GM10847 (cell line): ENCODE data around the gene SSR1.

Experiments
- POLR2A ChIP-seq: IDR thresholded peaks from 2 replicates; pipeline ENCODE4 v1.6.1; 2011; ENCODE audit not compliant: insufficient read length; ENCODE audit errors: extremely low read depth

Gene SSR1

DNA sequence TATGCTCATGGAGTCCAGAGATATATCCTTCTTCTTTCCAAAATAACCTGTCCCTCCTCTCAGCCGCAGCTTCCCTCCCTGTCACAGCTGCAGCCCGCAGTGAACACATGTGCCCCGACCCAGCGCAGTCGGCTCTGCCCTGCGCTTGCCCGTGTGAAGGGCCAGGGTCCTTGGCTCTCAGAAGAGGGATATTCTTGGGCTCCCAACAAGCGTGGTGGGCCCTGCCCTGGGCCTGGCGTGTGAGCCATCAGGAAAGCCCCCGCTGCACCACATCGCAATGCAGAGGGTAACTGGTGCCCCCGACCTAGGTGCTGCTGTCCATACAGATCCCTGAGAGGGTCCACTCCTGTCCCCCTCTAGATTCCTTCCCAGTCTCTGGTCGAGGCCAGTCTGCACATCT is 65.2 kb downstream of the SSR1 start:
- TF ChIP-seq POLR2A = no peak

DNA sequence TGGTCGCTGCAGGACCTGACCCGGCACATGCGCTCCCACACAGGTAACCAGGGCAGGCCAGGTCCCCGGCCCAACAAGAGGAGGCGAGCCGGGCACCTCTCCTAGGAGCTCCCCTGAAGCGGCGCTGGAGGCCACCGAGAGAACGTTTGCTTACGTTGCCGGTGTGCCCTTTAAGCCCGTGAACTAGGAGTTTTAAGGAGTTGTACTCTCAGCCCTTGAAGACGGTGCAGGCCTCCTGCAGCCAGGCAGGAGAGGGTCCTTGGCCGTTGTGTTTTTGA is 65.9 kb downstream of the SSR1 start:
- TF ChIP-seq POLR2A = no peak

DNA sequence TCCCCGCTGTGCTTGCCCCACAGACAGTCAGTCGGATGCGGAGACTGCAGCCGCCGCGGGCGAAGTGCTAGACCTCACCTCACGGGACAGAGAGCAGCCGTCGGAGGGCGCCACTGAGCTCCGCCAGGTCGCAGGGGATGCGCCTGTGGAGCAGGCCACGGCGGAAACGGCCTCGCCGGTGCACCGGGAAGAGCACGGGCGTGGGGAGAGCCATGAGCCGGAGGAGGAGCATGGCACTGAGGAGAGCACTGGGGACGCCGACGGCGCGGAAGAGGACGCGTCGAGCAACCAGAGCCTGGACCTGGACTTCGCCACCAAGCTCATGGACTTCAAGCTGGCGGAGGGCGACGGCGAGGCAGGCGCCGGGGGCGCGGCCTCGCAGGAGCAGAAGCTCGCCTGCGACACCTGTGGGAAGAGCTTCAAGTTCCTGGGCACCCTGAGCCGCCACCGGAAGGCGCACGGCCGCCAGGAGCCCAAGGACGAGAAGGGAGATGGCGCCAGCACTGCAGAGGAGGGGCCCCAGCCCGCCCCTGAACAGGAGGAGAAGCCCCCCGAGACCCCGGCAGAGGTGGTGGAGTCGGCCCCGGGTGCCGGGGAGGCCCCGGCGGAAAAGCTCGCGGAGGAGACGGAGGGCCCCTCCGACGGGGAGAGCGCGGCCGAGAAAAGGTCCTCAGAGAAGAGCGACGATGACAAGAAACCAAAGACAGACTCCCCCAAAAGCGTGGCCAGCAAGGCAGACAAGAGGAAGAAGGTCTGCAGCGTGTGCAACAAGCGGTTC is 66.4 kb downstream of the SSR1 start:
- no peak for TF ChIP-seq POLR2A

DNA sequence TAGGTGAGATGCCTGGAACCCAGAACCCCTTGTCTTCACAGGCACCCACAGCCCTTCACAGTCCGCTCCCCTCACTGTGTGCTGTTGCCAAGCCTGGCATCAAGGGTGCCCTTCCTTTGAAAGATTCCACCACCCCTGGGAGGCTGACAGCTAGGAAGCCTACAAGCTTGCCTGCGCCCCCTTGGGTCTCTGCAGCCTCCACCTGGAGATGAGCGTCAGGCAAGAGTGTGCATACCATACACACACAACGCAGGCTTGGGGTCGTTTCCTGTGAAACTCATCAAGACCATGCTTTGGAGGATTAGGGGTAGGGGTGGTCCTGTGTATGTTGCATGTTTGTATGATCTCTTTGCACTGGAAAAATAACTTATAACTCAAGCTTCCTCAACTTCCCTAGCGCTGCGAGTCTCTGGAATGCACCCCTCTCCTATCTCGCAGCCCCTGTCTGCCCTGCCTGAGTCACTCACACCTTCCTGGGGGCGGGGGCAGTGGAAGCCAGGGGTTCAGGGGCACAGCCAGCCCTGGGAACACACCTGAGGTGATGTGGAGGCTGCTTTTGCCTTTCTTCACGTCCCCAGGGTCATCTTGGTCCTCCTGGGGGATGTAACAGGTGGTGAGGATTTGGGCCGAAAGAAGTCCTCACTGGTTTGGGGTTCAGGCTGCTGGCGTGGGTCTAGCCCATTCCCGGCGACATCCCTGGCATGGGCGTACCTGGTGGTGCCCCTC is 67.2 kb downstream of the SSR1 start:
- TF ChIP-seq POLR2A = no peak

DNA sequence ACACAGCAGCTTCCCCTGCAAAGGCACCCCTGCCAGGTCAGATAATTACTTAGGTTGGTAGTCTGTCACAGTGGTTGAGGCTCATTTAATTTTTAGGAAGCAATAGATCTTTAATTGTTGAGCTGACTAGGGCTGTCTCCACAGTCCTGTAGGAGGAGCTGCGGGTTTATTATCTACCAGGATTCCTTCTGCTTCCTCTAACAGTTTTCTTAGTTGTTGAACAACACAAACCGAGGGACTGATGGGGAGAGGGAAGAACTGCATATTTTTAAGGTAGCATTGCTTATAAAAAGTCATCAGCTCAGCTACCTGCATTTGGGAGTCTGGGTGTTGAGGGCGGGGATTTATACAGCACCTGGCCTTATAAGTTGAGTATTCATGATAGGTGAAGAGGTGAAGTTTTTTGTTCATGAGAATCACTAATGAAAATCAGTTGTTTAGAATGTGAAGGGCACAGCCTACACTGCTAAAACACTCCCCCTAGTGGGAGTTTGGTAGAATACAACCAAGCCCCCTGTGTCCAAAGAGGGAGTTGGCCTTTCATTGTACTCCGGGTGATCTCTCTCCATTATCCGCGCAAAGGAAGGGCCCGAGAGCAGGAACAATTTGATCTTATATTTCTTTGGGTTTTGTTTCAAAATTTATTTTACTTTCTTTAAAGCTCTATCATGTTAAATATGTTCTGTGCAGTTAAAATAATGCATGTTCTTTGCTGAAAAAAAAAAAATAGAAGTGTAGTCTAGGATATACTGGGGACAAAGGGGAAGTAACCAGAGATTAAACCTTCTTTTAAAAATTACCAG is 69.6 kb downstream of the SSR1 start:
- TF ChIP-seq POLR2A = no peak

DNA sequence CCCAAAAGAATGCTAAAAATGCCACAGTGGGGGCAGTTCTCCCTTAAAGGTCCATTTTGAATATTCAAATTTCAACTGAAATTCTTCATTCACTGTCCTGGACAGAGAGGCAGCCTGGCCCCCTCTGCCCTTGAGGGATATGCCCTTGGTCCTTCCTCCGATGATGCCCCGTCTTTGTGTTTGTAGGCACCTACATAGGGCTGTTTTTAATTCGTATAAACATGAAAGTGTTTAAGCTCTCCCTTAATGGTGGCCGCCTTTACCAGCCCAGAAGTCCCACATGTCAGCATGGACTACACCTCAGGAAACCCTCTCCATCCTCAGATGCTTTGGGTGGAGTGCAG is 70.2 kb downstream of the SSR1 start:
- no peak for TF ChIP-seq POLR2A

DNA sequence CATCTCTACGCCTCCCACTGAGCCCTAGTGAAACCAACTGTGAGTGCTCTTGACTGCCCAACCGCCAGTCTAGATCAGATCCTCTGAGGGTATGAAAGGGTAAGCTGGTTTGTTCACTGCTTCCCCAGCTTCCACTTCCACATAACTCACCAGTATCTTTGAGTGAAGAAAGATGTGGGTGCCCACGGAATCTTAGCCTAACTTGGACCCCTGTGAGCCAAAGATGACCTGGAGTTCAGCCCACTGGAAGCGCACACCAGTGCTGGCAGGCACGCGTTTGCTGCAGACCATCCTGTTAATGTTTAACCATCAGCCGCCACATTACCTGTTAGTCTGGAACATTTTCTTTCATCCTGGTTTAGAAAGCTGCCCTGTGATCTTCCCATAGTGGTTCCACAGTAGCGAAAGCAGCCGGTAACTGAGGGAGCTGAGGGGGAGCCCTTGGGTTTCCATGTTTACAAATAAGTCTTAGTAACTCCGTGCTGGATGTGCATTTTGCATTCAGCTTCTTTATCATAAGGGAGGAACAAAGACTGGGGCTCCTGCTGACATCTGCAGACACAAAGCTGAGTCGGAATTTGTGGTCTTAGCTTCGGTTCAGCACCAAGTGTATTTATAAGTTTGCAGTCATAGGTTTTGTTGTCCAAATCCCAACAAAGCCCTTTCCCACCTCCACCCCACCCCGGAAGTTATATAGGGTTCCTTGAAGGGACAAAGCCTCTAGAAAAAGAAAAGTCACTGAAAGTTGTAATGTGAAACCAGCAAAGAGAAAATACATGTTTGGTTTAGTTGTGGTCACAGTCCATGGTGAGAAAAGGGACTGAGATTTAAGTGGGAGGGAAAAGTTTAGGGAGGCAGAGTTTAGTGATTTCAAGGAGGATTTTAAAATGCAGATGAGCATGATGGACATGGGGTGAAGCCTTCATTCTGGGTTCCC is 71.0 kb downstream of the SSR1 start:
- no peak for TF ChIP-seq POLR2A

DNA sequence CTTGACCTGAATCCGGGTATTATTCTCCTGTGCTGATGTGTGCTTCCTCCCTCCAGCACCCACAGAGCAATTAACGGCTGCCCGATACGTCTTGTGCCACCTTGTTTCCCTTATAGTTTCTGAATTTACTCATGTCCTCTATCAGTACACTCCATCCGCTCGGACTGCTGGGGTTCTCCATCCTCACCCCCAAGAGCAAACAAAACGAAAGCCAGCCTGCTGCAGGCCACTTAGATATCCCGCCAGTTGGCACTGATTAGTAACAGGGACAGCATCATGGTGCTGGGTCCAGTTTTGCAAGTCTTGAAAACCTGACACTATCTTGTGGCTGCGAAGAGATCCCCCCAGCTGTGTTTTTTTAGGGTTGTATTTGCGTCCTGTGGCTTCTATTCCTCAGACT is 71.8 kb downstream of the SSR1 start:
- TF ChIP-seq POLR2A = no peak

DNA sequence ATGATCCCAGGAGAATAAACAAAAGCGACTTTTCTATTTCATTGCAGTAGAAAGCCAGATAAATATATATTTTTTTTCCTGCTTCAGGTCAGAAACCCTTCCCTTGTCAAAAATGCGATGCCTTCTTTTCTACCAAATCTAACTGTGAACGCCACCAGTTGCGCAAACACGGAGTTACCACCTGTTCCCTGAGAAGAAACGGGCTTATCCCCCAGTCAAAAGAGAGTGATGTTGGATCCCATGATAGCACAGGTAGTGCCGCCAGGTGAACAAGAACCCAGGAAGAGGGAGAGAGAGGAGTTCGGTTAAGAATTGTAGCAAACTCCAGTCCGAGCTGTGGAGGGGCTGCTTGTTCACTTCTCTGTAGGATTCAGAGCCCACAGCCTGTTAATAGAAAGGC is 72.6 kb downstream of the SSR1 start:
- TF ChIP-seq POLR2A = no peak

DNA sequence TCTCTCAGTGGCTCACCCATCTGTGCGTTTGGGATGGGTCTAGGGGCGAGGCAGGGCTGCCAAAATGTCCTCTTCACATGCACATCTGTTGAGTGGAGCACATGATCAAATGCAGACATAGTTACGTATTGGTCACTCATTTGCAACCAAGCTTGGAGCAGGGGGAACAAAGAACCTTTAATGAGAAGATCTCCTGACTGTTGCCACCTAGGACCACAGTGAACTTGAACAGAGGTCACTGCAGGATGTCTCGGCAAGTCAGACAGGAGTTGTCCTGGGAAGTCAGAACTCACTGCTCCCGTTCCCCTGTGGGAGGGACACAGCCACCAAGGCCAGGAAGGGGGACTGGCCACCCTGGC is 73.4 kb downstream of the SSR1 start:
- TF ChIP-seq POLR2A = no peak

DNA sequence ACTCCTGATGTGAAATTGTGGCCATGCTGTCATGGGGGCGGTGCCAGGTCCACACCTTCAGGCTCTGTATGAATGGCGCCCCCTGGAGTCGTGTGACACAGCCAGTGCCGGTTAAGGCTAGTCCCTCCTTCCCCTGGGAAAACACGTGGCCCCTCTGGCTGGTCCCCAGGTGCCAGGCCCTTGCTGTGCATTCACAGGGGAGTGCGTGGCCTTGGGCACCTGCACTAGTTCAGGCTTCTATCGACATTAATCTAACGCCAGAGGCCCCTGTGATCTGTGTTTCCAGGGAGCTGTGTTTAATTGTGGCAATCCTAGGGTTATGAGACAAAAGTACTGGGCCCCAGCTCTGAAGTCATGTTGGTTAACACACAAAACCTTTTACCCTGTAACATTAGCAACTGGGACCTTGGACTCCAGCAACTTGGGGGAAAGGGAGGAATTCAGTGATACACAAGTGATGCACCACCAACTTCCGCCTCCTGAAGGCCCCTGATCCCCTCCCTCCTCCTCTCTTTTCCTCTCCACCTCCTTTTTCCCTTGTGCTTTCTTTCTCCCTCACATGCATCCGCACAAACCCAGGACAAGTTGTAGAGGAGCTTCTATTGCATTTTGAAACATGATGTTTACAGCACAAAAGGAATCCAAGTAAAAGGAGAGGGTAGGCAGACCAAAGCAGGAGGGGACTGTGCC is 74.0 kb downstream of the SSR1 start:
- TF ChIP-seq POLR2A = no peak

DNA sequence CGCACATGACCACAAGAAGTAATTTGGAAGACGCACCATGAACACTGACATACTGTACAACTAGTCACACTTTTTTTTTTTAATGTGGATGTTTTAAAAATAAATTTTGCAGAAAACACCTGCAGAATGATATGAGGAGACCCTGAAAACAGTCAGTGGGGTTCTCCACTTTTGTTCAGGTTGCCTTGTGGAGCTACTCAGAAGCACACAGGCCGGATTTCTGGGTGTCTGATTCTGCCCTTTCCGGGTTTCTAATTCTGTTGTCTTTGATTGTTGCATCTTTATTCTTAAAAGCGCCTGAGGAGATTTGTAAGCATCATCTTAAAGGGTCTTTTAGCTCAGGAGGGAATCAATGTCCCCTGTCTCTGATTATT is 74.5 kb downstream of the SSR1 start:
- no peak for TF ChIP-seq POLR2A

DNA sequence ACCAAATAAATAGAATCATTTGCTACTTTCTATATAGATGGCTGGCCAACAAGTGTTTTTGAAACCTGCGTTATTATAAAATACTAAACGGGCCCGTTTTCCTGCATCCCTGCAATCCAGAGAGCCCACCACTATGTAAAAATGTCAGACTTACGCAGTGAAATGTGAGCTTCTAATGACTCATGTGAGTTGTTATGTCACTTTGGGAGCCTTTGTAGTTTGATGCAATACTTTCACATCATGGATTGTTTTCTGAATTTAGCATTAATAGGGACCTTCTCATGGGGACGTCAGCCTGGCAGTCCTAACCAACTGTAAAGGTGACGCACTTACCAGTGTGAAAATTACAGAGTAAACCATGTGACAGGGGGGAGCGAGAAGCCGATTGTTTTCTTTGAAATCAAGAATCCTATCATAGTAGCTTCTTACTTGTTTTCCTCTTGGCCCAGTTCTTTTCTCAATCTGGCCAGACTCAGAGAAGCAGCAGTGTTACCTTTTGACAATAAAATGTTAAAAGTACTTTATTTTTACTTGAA is 75.3 kb downstream of the SSR1 start:
- no peak for TF ChIP-seq POLR2A

DNA sequence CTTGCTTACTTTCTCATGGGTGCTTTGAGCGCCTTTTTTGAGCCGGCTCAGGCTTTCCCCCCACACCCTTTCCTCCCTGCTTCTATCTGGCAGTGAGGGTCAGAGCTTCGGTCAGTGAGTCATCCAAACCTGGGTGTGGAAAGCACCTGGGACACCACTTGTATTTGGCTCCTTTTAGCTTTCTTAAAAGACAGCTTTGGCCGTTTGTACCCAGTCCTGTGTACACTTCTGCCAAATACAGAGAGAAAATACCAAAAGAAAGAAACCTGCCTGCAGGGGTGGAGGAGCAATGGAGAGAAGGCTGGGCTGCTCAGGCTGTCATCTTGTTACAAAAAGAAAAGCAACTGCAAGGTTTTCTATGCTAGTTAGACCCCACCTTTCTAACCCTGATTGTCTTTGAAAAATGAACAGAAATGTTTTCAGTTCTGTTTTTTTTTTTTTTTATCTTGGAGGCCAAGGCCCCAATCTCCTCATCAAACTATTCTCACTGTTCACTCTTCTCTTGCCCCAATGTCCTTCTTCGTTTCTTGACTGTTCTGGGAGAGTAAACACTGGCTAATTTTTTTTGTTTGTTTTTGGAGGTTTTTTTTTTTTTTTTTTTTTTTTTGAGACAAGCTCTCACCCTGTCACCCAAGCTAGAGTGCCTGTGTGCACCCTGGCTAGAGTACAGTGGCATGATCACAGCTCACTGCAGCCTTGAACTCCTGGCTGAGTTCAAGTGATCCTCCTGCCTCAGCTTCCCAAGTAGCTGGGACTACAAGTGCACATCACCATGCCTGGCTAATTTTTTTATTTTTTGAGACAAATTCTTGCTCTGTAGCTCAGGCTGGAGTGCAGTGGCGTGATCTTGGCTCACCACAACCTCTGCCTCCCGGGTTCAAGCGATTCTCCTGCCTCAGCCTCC is 76.4 kb downstream of the SSR1 start:
- no peak for TF ChIP-seq POLR2A

DNA sequence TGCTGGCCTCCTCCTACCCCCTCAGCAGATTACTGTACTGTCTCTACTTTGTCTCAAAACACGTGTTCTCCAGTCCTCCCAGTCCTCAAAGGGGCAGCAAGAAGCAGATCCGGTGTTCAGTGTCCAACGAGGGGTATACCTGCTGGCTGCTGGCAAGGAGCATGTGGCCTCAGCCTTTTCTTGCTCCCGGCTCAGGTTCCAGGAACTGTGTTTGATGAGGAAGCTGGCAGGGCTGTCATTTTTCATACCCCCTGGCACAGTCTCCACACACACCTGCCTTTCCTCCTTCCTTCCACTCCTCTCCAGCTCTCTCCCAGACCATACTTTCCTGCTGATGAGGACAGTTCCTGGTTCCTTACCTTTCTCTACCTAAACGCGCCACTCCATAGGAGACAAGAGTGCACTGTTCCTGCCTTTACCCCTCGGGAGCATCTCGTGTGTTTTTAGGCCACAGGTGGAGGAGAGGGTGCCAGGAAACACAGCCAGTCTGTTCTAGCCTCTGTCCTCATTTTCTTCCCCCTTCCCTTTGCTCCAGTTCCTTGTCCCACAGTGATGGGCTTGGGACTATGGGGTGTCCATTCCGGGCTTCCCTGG is 77.2 kb downstream of the SSR1 start:
- no peak for TF ChIP-seq POLR2A
